GM10847 (cell line): ENCODE results near the gene SHMT2.

Experiments used
- POLR2A ChIP-seq: IDR thresholded peaks from 2 replicates; pipeline ENCODE4 v1.6.1; 2011; ENCODE audit not compliant: insufficient read length; ENCODE audit errors: extremely low read depth

The SHMT2 gene

DNA sequence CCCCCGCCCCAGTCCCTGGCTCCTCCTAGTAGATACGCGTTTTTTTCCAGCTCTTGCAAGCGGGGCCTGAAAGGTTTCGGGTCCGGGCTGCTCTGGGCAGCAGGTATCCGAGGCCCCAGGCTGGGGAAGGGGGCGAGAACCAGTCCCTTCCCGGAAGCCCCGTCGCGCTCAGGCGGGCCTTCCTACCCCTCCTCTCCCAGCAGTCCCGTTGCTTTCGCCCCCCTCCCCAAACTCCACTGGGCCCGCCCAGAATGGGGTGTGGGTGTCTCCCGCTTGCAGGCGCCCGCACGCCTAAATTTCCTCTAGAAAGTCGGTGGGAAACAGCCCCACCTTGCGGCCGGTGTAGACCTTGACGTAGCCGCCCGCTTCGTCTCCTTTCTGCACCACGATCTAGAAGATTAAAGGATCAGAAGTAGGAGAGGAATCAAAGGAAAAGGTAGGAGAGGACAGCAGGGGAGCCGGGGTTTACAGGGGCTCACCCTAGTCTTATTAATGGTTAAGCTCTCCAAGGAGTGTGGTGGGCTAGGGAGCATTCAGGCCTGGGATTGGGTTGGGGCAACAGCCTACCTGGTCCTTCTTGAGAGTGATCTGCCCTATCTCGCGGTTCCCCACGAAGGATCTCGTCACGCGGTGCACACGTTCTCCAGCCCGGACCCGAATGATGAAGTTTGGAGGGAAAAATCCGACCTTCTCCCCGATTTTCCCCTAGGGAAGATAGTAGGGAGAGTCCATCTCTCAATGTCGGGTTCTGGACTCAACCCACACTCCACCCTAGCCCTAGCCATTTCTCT, 14.2 kb downstream of the SHMT2 start:
- TF ChIP-seq POLR2A, result no peak

DNA sequence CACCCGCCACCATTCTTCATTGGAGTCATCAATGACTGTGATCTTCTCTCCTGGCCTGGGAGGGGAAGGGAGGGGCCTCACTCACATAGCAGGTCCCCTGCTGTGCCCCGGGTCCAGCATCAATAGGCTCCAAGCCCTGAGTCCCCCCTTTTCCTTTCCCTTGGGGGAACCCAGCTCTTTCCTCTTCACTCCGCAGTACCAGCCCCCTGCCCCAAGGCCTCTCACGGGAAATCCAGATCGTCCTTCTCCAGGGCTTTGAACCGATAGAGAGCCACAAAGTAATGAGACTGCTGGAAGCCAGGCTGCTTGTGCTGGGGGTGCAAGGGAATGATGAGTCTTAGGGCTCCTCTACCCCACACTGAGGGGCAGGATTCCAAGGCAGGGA, 14.8 kb downstream of the SHMT2 start:
- TF ChIP-seq POLR2A, result no peak

DNA sequence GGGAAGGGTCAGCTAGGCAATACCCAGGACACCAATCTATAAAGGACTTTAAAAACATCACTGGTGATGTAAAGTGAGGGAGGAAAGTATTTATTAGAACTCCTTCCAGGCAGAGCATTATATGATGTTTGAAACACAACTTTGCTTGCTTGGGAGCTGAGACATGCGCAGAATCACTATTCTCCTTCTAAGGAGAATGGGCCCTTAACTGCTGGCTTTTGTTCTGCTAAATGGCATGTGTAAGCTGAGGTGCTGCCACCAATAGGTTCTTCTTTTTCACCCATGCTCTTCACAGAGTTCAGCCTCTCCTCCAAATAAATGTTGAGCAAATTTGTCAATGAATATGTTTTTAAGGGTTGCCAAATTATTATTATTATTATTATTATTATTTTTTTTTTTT, 17.5 kb downstream of the SHMT2 start:
- TF ChIP-seq POLR2A, result no peak

DNA sequence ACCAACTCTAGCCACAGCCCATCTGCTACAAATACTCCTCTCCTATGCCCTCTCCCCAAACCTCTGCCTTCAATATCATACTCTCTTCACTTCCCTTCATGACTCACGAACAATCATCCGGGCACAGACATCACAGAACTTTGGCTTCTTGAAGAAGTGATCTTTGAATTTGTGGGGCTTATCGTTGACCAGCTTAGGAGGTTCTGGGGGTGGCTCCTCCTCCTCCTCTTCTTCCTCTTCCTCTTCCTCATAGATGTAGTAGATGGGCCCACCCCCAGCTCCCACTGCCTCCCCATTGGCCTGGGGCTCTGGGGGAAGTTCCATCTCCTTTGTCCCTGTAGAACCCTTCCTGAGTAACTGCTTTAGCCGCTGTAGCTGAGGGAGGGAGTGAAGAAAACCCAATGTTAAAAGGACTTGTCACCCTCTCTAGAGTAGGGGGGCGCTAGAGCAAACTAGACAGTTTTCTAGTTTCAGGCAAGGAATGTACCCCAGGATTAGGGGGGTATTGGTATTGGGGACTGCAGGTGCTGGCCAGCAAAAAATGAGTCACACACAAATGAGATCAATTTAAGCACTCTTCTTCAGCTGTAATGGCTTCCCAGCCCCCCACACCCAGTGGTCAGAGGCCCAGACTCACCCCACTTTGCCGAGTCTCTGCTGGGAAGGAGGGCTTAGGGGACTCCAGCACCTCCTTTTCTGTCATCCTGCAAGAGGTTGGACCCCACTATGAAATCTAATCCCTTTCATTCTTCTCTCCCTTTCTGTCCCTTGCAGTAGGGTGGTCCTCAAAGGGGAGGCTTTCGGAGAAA, 19.6 kb downstream of the SHMT2 start:
- no peak for TF ChIP-seq POLR2A

DNA sequence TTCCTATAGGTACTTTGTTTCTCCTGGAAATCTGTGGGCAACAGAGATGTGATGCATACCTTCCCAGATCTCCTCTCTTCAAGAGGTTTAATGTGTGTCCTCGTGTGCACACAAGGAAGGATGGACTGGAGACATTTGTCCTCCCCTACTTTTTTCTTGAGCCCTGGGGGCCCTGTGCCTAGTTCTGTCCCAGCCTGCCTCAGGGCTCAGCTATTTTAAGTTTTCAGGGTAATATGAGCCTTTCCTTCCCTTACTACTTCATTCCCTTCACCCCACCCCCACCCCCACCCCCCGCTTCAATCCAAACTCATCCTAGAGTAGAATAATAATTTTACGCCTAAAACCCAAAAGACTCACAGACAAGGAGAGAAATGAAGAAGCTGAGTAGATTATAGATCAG, 21.0 kb downstream of the SHMT2 start:
- no peak for TF ChIP-seq POLR2A

DNA sequence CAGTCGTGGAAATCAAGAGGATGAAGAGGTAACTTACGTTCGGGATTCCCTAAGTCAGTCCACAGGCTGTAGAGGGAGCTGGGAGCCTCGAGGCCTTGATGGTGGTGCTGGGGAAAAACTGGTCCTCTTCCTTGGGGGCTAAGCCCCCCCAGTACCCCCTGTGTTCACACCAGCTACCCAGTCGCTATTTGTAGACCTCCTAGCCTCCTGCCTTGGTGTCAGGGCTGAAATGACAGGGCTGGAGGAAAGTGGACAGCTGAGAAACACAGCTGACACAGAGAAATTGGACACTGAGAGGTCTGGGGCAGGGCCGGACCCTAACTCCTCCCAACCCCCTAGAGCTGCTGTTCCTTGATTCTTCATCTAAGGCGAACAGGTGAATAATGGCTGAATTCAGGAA, 21.4 kb downstream of the SHMT2 start, which contains the start of gene STAC3:
Gene STAC3, minus strand, starts transcription at position 232 of the 400 bp plus-strand sequence. CDS start 1,551 bp downstream, outside the sequence.
- TF ChIP-seq POLR2A, result no peak

DNA sequence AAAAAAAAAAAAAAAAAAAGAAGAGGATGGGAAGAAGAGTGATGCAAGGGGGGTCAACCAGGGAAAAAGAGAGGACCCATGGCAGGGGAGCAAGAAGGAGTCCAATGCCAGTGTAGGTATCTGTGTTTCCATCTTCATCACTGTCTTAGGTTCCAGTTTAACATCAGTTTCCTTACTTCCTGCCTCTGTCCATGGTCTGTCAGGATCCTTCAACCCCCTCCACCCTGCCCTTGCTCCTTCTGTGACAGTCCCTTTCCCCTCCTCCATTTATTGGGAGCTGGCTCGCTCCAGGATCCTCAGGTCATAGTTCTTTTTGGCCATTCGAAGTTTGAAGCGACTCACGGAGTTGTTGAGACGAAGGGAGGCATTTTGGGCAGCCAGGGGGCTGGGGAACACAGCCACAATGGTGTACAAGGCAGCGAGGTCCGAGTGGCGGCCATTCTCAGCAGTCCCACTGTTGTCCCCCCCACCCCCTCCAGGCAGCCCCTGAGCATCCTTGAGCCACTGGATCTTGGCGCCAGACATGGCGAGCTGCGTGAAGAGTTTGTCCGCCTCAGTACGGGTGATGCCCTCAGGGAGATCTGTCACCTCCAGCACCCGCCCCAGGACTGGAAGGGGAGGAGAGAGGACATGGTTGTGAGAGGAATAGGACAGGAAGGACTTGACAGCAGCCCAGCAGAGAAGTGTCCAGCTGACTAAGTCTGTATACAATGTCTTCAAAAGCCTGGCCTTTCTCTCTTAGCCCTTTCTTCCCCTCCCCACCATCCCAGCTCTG, 25.2 kb downstream of the SHMT2 start:
- no peak for TF ChIP-seq POLR2A

DNA sequence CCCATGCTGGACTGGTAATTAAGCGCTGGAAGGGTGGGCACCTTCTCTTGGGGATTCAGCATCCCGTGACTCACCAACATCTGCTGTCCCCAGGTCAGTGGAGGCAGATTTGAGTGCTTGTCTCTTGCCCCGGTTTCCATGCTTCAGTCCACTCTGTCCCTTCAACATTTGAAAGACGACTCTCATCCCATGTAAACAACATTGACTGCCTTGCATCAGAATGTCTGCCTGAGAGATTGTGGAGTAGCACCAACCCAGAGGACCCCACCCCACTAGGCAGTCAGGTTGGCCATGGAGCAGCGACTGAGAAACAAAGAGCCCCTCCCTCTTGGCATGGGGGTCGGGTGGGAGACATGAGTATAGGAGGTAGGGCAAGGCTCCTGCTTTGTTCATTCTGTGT, 26.4 kb downstream of the SHMT2 start:
- no peak for TF ChIP-seq POLR2A

DNA sequence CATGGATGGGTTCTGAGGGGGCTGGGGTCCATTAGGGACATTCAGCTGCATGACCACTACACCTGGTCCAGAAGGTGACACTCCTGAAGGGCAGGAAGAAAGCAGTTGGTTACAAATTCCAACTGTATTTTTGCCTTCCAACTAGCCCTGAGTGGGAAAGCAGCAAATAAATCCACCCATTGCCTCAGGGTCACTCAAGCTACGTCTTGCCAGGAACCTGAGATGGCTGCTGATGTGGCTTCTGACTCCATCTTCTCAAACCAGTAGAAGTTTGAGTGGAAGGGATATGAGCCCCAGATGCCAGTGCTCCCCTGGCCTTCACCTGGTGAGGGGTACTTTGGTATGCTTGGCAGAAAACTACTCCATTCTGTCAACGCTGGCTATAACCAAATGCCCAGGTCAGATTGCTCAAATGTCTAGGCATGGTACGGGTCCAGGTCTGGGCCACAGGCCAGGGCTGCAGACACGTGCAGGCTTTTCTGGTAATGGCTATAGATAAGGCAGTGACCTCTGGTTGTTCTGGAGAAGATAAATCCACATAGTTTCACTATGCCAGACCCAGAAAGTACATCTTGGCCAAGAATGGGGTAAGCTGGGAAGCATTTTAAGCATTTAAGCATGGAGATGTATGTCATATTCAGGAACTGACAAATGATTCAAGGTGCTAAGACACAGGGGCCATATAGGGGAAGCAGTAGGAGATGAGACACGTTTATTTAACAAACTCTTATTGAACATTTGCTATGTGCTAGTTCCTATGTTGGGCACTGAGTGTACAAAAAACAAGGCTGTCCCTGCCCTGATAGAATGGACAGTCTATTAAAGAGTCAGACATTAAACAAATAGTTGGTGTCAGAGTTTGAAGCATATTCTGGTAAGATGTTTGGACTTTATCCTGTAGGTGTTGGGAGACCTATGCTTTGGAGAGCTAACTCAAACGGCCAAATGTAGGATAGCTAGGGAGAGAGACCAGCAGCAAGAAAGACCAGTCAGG, 29.8 kb downstream of the SHMT2 start:
- no peak for TF ChIP-seq POLR2A

DNA sequence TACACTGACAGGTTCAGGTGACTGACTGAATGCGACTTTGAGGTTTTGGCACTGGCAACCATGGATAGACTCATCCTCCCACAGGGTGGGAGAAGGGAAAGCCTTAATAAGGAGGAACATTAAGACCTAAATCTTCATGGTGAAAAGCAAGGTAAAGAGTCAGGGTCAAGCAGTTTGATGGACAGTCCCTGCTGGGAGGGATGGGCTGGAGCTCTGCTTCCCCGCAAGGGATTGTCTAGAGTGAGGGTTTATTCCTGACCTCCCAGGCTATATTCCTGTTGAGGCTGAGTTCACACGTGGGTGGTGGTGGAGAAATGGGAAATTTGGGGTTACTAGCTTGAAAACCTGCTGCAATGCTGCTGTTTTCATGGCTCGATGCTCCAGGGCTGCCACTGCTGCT, 30.9 kb downstream of the SHMT2 start:
- no peak for TF ChIP-seq POLR2A

DNA sequence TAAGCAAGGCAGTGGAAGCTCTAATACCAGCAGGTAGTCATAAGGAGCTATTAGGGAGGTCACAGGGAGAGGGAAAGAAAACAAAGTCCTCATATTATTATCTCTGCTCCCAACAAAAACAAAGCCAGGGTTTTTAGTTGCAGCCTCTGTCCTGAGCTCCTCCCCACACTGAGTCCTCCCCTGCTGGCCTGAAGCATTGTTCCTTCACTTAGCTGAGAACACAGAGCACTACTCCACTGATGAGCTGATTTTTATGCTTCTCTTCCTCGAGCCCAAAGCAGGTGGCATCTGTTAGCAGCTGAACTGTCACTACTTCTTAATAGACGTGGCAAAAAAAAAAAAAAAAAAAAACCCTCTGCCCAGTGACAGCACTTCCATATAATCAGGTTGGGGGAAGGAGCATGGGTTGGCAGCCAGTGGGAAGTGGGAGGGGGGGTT, 31.9 kb downstream of the SHMT2 start:
- no peak for TF ChIP-seq POLR2A

DNA sequence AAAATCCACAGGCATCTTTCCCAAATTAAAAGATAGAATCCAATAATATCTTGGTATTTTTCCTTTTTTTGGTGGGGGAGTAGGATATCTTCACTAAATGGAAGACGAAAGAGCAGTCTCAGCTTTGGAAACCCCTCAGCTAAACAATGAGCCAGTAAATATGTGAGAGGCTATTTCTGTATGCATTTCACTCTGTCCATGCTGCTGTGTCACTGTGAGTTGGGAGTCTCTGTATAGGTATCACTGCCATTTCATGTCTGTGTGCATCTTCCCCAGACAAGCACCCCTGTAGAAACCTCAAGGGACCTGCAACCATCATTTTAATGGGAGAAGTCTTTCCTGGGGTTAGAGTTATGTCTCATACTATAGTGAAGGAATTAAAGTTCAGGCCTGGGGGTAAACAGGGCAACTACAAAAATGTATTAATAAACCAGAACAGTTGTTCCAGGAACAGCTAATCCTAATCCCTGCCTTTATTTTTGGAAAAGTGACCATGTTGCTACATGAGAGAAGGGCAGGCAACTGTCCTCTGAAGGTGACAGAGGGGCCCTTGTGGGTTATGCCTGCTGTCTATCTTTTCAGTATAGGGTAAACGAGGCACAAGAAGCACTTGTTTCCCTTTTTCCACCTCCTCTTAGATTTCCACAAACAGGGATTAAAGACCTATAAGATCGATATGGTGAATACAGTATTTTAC, 32.8 kb downstream of the SHMT2 start:
- TF ChIP-seq POLR2A, result no peak

DNA sequence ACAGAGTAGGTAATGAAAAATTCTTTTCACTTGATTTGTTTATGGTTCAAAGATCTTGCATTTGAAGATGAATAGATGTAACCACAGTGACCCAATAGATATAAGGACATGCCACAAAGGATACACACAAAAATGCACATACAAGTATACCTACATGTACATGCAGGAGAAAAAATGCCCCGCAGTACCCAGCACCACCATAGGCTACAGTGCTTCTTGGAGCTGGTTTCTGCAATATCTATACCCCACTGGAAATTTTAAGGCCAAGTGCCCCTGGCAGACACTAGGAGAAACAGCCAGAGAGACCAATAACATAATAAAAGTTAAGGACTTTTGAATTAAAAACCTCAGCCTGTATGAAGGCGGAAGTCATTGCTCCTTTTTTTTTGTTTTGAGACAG, 33.6 kb downstream of the SHMT2 start:
- no peak for TF ChIP-seq POLR2A

DNA sequence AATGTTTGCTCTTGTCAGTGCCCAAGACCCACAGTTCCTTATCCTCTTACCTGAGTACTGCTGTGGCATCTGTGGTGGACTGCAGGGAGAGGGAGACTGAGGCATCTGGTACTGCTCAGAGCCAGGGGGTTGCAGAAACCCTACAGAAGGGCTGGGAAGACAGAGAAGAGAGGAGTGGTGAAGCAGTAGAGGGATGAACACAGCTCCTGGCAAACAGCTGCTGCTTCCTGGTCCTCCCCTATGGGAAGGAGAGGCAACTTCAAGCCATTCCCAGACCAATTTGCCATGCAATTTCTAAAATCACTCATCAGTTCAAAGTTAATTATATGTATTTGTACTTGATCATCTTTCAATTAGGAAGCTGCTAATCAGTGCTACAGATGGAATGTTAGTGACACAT, 37.2 kb downstream of the SHMT2 start:
- TF ChIP-seq POLR2A, result no peak
